H1 (cell line): Measurements from ENCODE around the gene RIBC2.

ENCODE experiments used
- CREB1 ChIP-seq: IDR thresholded peaks from 2 replicates; pipeline ENCODE4 v1.6.1; 2012; ENCODE audit warnings: inconsistent platforms
- NRF1 ChIP-seq: IDR thresholded peaks from 2 replicates; pipeline ENCODE4 v1.6.1; 2011; ENCODE audit warnings: mild to moderate bottlenecking, low read depth, low read length, improper control_type of control experiment
- POLR2AphosphoS5 ChIP-seq: IDR thresholded peaks from 2 replicates; pipeline ENCODE4 v1.6.1; 2011; ENCODE audit warnings: low read depth, low read length
- RAD21 ChIP-seq, 2 experiments: IDR thresholded peaks in 1 of 2; conservative IDR thresholded peaks in 1 of 2; 2 replicates each; pipeline ENCODE4 v1.6.1; 2011; ENCODE audit warnings: low read depth in 2 of 2, low read length in 2 of 2, improper control_type of control experiment in 1 of 2, inconsistent platforms in 1 of 2, mild to moderate bottlenecking in 1 of 2, moderate library complexity in 1 of 2
- TF ChIP-seq, protein P1 (sequence below), 3 experiments: IDR thresholded peaks; 1 replicate in 2 of 3; 2 replicates in 1 of 3; pipeline versions ENCODE4 v1.5.1 to v1.6.1; 2011; ENCODE audit warnings: low read length in 3 of 3, mild to moderate bottlenecking in 3 of 3, inconsistent platforms in 2 of 3, low read depth in 1 of 3, moderate library complexity in 1 of 3; ENCODE audit not compliant: insufficient read depth in 1 of 3; ENCODE audit errors: control extremely low read depth in 1 of 3
- TF ChIP-seq, protein P2 (sequence below): IDR thresholded peaks from 2 replicates; pipeline ENCODE4 v1.6.1; 2012; ENCODE audit warnings: inconsistent platforms
- TF ChIP-seq, protein P3 (sequence below): IDR thresholded peaks from 2 replicates; pipeline ENCODE4 v1.6.1; 2011; ENCODE audit warnings: low read length, improper control_type of control experiment

DNA sequence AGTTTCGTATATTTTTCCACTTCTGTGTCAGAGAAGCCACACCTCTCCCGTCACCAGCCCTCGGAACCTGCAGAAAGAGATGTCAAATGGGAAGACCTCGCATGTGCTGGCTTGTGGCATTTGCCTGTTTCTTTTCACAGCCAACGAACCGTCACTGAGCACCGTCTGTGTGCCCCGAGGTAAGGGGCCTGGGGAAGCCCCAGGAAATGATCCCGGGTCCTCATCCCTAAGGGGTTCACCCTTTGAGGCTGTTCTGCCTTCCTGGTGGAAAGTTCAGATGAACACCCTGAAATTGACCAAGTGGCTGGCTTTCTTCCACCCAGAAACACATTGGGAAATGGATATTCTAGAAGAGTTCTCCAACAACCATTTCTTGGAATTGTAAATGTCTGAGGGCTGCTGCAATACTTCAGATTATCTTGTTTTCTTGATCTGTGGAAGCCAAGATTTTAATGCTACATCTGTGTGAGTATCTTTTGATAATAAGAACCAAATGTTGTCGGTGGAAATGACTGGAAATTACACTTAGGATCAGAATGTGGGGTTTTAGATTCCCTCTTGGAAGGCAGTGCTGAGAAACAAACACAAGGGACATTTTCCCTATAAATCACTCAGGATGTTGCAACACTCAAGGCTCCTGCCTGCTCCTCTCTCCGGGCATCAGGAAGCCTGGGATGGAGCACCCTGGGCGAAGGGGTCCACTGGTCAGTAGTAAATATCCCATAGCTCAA is 37.6 kb downstream of the RIBC2 start:
- TF ChIP-seq, protein P1, sequence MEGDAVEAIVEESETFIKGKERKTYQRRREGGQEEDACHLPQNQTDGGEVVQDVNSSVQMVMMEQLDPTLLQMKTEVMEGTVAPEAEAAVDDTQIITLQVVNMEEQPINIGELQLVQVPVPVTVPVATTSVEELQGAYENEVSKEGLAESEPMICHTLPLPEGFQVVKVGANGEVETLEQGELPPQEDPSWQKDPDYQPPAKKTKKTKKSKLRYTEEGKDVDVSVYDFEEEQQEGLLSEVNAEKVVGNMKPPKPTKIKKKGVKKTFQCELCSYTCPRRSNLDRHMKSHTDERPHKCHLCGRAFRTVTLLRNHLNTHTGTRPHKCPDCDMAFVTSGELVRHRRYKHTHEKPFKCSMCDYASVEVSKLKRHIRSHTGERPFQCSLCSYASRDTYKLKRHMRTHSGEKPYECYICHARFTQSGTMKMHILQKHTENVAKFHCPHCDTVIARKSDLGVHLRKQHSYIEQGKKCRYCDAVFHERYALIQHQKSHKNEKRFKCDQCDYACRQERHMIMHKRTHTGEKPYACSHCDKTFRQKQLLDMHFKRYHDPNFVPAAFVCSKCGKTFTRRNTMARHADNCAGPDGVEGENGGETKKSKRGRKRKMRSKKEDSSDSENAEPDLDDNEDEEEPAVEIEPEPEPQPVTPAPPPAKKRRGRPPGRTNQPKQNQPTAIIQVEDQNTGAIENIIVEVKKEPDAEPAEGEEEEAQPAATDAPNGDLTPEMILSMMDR (IDR thresholded peaks at IDR 0.05; ENCODE audit: control extremely low read depth in 1 of 3, insufficient read depth in 1 of 3, low read depth in 1 of 3, low read length in 3 of 3) = no peak
- TF ChIP-seq RAD21 (IDR thresholded peaks at IDR 0.05 in 1 of 2, conservative IDR thresholded peaks at IDR 0.05 in 1 of 2; ENCODE audit: low read depth in 2 of 2, low read length in 2 of 2) = no peak
- TF ChIP-seq CREB1 = no peak
- no peak for TF ChIP-seq NRF1
- TF ChIP-seq, protein P2, sequence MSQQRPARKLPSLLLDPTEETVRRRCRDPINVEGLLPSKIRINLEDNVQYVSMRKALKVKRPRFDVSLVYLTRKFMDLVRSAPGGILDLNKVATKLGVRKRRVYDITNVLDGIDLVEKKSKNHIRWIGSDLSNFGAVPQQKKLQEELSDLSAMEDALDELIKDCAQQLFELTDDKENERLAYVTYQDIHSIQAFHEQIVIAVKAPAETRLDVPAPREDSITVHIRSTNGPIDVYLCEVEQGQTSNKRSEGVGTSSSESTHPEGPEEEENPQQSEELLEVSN = no peak
- no peak for TF ChIP-seq POLR2AphosphoS5
- TF ChIP-seq, protein P3, sequence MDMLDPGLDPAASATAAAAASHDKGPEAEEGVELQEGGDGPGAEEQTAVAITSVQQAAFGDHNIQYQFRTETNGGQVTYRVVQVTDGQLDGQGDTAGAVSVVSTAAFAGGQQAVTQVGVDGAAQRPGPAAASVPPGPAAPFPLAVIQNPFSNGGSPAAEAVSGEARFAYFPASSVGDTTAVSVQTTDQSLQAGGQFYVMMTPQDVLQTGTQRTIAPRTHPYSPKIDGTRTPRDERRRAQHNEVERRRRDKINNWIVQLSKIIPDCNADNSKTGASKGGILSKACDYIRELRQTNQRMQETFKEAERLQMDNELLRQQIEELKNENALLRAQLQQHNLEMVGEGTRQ = no peak
